ENCODE results near the gene INSR.
"Not testable (repeated sequence)": the region's sequence is repeated elsewhere in the genome, so short reads cannot be mapped to it uniquely, and the experiment has no call there.

INSR gene

GRCh38 chr19:7195046-7195445 lies 99.2 kb downstream of the INSR start:
- no peak for DNase-seq (ENCODE audit: low read depth in 2 of 2)

DNA sequence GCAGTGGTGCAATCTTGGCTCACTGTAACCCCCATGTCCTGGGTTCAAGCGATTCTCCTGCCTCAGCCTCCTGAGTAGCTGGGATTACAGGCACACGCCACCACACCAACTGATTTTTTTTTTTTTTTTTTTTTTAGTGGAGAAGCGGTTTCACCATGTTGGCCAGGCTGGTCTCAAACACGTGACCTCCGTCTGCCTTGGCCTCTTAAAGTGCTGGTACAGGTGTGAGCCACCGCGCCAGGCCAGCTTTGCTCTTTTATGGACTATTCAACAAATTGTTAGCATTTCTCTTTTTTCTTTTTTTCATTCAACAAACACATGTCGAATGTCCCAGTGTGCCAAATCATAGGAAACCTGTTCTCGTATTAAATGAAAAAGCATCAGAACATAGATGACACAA lies 99.6 kb downstream of the INSR start:
- no peak for DNase-seq (ENCODE audit: low read depth in 2 of 2)

DNA sequence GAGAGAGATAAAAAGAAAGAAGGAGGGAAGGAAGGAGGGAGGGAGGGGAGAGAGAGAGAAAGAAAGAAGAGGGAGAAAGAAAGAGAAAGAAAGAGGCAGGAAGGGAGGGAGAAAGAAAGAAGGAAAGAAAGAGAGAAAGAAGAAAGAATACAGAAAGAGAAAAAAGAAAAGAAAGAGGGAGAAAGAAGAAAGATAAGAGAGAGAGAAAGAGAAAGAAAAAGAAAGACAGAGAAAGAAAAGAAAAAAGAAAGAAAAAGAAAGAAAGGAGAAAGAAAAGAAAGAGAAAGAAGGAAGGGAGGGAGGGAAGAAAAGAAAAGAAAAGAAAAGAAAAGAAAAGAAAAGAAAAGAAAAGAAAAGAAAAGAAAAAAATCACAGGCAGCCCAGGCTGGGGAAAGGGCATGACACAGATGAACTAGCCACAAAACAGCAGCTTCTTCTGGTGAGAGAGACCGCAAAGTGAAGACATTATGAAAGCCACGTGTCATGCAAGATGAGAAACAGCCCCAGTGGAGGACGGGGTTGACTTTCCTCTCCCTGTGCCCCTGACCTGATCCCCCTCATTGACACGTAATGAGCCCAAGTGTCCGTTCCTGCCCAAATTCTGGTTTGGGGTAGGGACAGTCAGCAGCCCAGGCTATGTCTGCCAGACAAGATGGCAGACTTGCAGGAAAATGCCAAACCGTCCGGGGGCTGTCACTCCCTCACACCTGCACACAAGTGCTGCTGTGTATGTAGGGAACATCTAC lies 102.1 kb downstream of the INSR start:
- DNase-seq (ENCODE audit: low read depth in 2 of 2) = no peak

GRCh38 chr19:7188698-7189629 lies 105.2 kb downstream of the INSR start:
- DNase-seq (ENCODE audit: low read depth in 2 of 2) = no peak

DNA sequence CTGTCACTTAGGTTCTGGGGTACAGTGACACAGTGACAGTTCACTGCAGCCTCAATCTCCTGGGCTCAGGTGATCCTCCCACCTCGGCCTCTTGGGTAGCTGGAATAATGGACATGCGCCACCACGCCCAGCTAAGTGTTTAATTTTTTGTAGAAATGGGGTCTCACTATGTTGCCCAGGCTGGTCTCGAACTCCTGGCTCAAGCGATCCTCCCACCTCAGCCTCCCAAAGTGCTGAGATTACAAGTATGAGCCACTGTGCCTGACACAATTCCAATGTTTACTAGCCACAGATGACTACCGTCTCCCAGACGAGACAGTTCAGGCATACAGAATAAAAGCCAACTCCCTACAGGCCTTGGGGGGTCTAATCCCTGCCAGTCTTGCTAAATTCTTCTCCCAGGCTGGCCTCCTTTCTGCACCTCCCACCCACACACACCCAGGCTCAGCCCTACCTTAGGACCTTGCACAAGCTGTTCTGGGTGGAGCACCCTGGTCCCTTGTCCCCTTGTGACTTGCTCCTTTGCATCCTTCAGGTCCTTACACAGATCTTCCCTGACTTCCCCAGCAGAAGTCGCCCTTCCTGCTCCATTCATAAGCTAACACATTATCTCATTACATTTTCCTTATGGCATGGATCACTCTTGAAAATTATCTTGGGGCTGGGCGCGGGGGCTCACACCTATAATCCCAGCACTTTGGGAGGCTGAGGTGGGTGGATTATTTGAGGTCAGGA lies 106.4 kb downstream of the INSR start:
- no peak for DNase-seq (ENCODE audit: low read depth in 2 of 2)

GRCh38 chr19:7182489-7182888 lies 111.7 kb downstream of the INSR start:
- no peak for DNase-seq (ENCODE audit: low read depth in 2 of 2)

DNA sequence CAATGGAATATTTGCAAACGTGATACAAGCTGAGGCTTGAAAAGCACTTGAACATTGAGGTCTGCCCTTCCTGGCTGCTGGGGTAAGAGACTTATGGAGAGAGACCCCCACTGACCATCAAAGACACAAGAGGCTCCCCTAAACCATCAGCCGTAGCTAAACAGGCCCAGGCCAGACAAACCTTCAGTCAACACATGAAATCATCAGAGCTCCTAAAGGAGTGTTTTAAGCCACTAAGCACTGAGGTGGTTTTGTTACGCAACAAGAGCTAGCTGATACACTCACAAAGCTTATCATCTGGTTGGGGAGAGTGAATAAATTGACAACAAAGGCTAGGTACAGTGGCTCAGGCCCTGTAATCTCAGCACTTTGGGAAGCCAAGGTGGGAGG lies 114.3 kb downstream of the INSR start:
- DNase-seq (ENCODE audit: low read depth in 2 of 2) = no peak

DNA sequence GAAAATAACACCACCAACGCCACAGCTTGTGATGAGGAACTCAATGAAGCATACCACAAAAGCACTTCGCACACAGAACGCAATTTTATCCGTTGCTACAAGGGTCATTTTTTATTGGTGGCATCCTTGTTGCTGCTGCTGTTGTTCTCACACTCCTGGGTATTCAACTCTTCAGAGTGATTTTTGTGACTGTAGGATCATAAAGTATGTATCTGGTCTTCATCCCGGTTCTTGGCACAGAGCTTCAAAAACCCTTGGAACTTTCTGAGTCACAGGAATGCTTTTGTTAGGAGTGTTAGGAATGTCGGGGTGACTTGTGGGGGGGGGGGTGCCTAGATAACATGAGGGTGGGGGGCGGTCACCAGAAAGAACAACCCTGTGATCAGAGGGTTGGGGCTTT lies 116.3 kb downstream of the INSR start:
- no peak for DNase-seq (ENCODE audit: low read depth in 2 of 2)

- DNase-seq (ENCODE audit: low read depth in 2 of 2) = no peak
Observed at GRCh38 chr19:7176792-7177191, 117.4 kb downstream of the INSR start.

- no peak for DNase-seq (ENCODE audit: low read depth in 2 of 2)
Observed at GRCh38 chr19:7172794-7173193, 121.4 kb downstream of the INSR start.

DNA sequence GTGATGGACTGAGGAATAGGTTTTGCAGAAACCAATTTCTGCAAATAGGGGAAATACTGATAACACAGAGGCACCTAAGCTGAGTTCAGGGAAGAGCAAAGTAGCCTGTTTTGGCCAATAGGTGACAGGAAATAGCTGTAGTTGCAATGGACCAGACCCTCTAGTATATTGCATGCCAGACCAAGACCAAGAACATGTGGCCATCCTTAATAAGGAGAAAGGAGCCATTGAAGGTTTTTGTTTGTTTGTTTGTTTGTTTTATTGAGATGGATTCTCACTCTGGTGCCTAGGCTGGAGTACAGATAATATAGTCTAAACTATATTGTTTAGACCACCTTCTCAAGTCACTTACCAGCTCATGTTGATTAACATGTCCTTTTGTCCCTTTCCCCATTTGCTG lies 123.2 kb downstream of the INSR start:
- DNase-seq (ENCODE audit: low read depth in 2 of 2) = no peak

- DNase-seq (ENCODE audit: low read depth in 2 of 2) = no peak
Observed at GRCh38 chr19:7168941-7169340, 125.3 kb downstream of the INSR start.

GRCh38 chr19:7161292-7161691 lies 132.9 kb downstream of the INSR start:
- DNase-seq (ENCODE audit: low read depth in 2 of 2) = no peak

GRCh38 chr19:7159105-7159933 lies 134.9 kb downstream of the INSR start:
- no peak for DNase-seq (ENCODE audit: low read depth in 2 of 2)

DNA sequence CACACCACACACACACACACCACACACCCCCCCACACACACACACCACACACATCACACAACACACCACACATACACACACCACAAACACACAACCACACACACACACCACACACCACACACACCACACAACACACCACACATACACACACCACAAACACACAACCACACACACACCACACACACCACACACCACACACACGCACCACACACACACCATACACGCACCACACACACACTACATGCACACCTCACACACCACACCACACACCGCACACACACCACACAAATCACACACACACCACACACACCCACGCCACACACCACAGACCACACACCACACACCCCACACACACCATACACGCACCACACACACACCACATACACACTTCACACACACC lies 141.2 kb downstream of the INSR start:
- DNase-seq (ENCODE audit: low read depth in 2 of 2) = no peak

- DNase-seq (ENCODE audit: low read depth in 2 of 2) = no peak
Observed at GRCh38 chr19:7152568-7152967, 141.6 kb downstream of the INSR start.

GRCh38 chr19:7149956-7150705 lies 144.1 kb downstream of the INSR start:
- no peak for DNase-seq (ENCODE audit: low read depth in 2 of 2)

GRCh38 chr19:7147119-7147675 lies 147.0 kb downstream of the INSR start:
- DNase-seq (ENCODE audit: low read depth in 2 of 2) = not testable (repeated sequence)

- DNase-seq (ENCODE audit: low read depth in 2 of 2) = not testable (repeated sequence)
Observed at GRCh38 chr19:7146086-7146485, 148.1 kb downstream of the INSR start.

- no peak for DNase-seq (ENCODE audit: low read depth in 2 of 2)
Observed at GRCh38 chr19:7145494-7145893, 148.7 kb downstream of the INSR start.
